Measurements from ENCODE around the gene TJP3.

The TJP3 gene

GRCh38 chr19:3768015-3768747 is 60.0 kb downstream of the TJP3 start:
- TF ChIP-seq CTCF (IDR thresholded peaks at IDR 0.05; ENCODE audit: insufficient read depth, low read length, poor library complexity, severe bottlenecking), result no peak
- Histone ChIP-seq H3K27me3 (replicated peaks; ENCODE audit: control insufficient read depth, insufficient read depth, low read length) (no peaks in the 10 kb centered on the region), H3K4me3 (replicated peaks; ENCODE audit: low read depth, low read length) (no peak overlapping the region), H3K36me3 (ENCODE audit: control insufficient read depth, insufficient read depth, low read length) (peaks cover 18% of the 10 kb centered on the region)
- no peak for DNase-seq (ENCODE audit: extremely low read depth, insufficient read length)

DNA sequence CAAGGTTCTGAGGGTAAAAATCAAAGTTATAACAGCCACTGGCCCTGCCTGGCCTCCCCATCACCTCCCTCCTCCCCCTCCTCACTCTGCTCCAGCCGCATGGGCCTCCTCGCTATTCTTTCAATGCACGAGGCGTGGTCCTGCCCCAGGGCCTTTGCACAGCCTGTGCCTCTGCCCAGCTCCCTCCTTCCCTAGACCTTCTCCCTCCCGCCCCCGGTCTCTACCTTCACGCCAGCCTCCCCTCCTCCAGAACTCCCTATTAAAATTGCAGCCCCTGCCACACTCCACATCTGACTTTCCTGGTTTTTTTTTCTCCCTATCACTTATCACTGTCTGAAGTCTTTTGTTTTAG is 60.5 kb downstream of the TJP3 start:
- peaks cover 18% of the 10 kb centered on the region for H3K36me3 ChIP-seq (ENCODE audit: control insufficient read depth, insufficient read depth, low read length)
- TF ChIP-seq CTCF (IDR thresholded peaks at IDR 0.05; ENCODE audit: insufficient read depth, low read length, poor library complexity, severe bottlenecking), result no peak
- no peak for DNase-seq (ENCODE audit: extremely low read depth, insufficient read length)
- H3K4me3 ChIP-seq (replicated peaks; ENCODE audit: low read depth, low read length), result no peak overlapping the region
- no peaks in the 10 kb centered on the region for H3K27me3 ChIP-seq (replicated peaks; ENCODE audit: control insufficient read depth, insufficient read depth, low read length)

- DNase-seq (ENCODE audit: extremely low read depth, insufficient read length), result no peak
- TF ChIP-seq CTCF (IDR thresholded peaks at IDR 0.05; ENCODE audit: insufficient read depth, low read length, poor library complexity, severe bottlenecking), result no peak
These were observed 61.3 kb downstream of the TJP3 start for GRCh38 chr19:3769494-3769893.

GRCh38 chr19:3770136-3770999 is 62.2 kb downstream of the TJP3 start:
- TF ChIP-seq CTCF (IDR thresholded peaks at IDR 0.05; ENCODE audit: insufficient read depth, low read length, poor library complexity, severe bottlenecking), result no peak
- no peak for DNase-seq (ENCODE audit: extremely low read depth, insufficient read length)
- Histone ChIP-seq H3K36me3 (ENCODE audit: control insufficient read depth, insufficient read depth, low read length) (peaks cover 14% of the 10 kb centered on the region), H3K4me3 (replicated peaks; ENCODE audit: low read depth, low read length) (no peak overlapping the region), H3K27me3 (replicated peaks; ENCODE audit: control insufficient read depth, insufficient read depth, low read length) (no peaks in the 10 kb centered on the region)

More at GRCh38 chr19:3769494-3769893, 61.3 kb downstream of the TJP3 start:
- no peak overlapping the region for H3K4me3 ChIP-seq (replicated peaks; ENCODE audit: low read depth, low read length)
- peaks cover 18% of the 10 kb centered on the region for H3K36me3 ChIP-seq (ENCODE audit: control insufficient read depth, insufficient read depth, low read length)
- H3K27me3 ChIP-seq (replicated peaks; ENCODE audit: control insufficient read depth, insufficient read depth, low read length), result no peaks in the 10 kb centered on the region

GRCh38 chr19:3771000-3771905 is 63.1 kb downstream of the TJP3 start:
- no peak for TF ChIP-seq CTCF (IDR thresholded peaks at IDR 0.05; ENCODE audit: insufficient read depth, low read length, poor library complexity, severe bottlenecking)
- no peak for DNase-seq (ENCODE audit: extremely low read depth, insufficient read length)
- H3K4me3 ChIP-seq (replicated peaks; ENCODE audit: low read depth, low read length), result no peak overlapping the region

More at GRCh38 chr19:3771000-3771905, 63.1 kb downstream of the TJP3 start:
- Histone ChIP-seq H3K27me3 (replicated peaks; ENCODE audit: control insufficient read depth, insufficient read depth, low read length) (no peaks in the 10 kb centered on the region), H3K36me3 (ENCODE audit: control insufficient read depth, insufficient read depth, low read length) (peaks cover 14% of the 10 kb centered on the region)
